Epithelial cell of proximal tubule (primary cell): ENCODE measurements around the gene C11orf21. TPM values are rescaled to one million over a fixed set of nuclear protein-coding genes. Genes with fewer than 3 reads are reported as not detected.

ENCODE experiments used
- DNase-seq: peaks from one replicate; pipeline ENCODE4 v3.0.0-alpha.2; 2011; ENCODE audit warnings: low read depth
- H3K4me3 ChIP-seq: 2 replicates; pipeline ENCODE4 v1.5.1; 2011; ENCODE audit warnings: low read depth, mild to moderate bottlenecking, low read length
- CTCF ChIP-seq: conservative IDR thresholded peaks from 2 replicates; pipeline ENCODE4 v1.5.1; 2012; ENCODE audit warnings: low read depth, mild to moderate bottlenecking, low read length
- total RNA-seq: library from RNA; depleted of rRNA; stranded (reverse); fragments of >200 nt; gene quantifications from 2 replicates; pipeline ENCODE4 v1.2.3, GENCODE V29; 2015

Gene C11orf21
- total RNA-seq, 1 donor from 2014 or later: not detected

- DNase-seq: no peak
- H3K4me3 ChIP-seq: no peak overlapping the region
- no peak for TF ChIP-seq CTCF
Measured at GRCh38 chr11:2280208-2280607, 21.5 kb downstream of the C11orf21 start.

GRCh38 chr11:2277933-2278523 lies 23.7 kb downstream of the C11orf21 start:
- no peak overlapping the region for H3K4me3 ChIP-seq
- no peak for TF ChIP-seq CTCF
- DNase-seq: no peak

- no peak for DNase-seq
- no peak for TF ChIP-seq CTCF
Measured at GRCh38 chr11:2277008-2277346, 24.7 kb downstream of the C11orf21 start.

GRCh38 chr11:2276280-2277007 lies 25.3 kb downstream of the C11orf21 start:
- H3K4me3 ChIP-seq: no peak overlapping the region
- DNase-seq: no peak
- TF ChIP-seq CTCF: no peak

More at GRCh38 chr11:2277008-2277346, 24.7 kb downstream of the C11orf21 start:
- no peak overlapping the region for H3K4me3 ChIP-seq

GRCh38 chr11:2275334-2276279 lies 26.1 kb downstream of the C11orf21 start:
- no peak for DNase-seq
- TF ChIP-seq CTCF: no peak
- H3K4me3 ChIP-seq: no peak overlapping the region

GRCh38 chr11:2273771-2274170 lies 27.9 kb downstream of the C11orf21 start:
- no peak for TF ChIP-seq CTCF
- no peak overlapping the region for H3K4me3 ChIP-seq
- no peak for DNase-seq
